Mammary epithelial cell (primary cell): ENCODE measurements around the gene DYSF.

Experiments
- CTCF ChIP-seq, 2 donors: IDR thresholded peaks in 1 of 2; conservative IDR thresholded peaks in 1 of 2; 2 replicates each; pipeline ENCODE4 v1.5.1; 2011 to 2012; ENCODE audit warnings: inconsistent platforms in 2 of 2, low read length in 2 of 2, mild to moderate bottlenecking in 2 of 2, control low read depth in 1 of 2, low read depth in 1 of 2; ENCODE audit not compliant: insufficient read depth in 1 of 2; ENCODE audit errors: extremely low read depth in 1 of 2
- EZH2 ChIP-seq: IDR thresholded peaks from 2 replicates; pipeline ENCODE4 v1.6.1; 2012; ENCODE audit warnings: low read length, inconsistent platforms, borderline replicate concordance

DNA sequence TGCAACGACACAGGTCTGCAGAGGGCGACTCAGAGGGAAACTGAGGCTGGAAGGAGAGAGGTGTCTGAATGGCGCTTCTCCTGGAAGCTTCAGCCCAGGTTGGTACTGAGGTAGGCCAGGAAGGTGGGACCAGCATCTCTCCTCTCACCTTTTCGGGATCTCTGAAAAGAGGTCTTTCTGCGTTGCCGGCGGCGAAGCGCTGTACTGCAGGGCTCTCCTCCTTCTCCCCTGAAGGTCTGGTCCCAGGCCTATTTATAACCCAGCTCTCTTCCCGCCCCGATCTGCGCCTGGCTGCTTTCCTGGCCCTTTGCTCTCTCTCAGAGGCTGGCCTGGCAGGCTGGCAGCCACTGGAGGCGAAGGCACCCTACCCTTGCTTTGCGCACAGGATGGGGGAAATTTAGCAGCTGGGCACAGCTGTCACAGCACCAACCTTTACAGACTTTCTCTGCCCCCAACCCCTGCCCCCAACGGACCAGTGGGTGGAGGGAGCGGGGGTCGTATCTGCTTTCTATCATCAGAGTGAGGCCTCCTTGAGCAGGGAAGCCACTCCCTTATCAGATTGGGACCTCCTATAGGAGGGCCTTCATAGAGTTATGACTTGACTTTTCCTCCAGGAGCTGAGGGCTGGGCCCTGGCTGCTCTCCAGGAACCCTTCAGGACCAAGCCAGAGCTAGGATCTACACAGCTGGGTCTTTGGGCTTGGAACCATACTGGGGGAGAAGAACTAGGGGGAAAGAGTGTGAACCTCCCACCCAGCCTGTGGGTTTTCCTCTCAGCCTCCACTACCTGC is 1.1 kb downstream of the DYSF start:
- TF ChIP-seq CTCF (conservative IDR thresholded peaks at IDR 0.05 in 1 of 2, IDR thresholded peaks at IDR 0.05 in 1 of 2; ENCODE audit: extremely low read depth in 1 of 2, insufficient read depth in 1 of 2, low read depth in 1 of 2, low read length in 2 of 2) (no peak), EZH2 (no peak)
